GM18951 (cell line): ENCODE data around the gene NRDC.

Experiments used
- POLR2A ChIP-seq: IDR thresholded peaks from 4 replicates; pipeline ENCODE4 v1.6.1; 2011; ENCODE audit warnings: mild to moderate bottlenecking; ENCODE audit not compliant: insufficient read length, insufficient read depth; ENCODE audit errors: extremely low read depth
- in situ Hi-C: fragments of 300-500 bp; cut with MboI; formaldehyde crosslinking; loops from one replicate; pipeline ENCODE4 v1.12.0; 2022; ENCODE audit warnings: low sequenced_read_pairs, mixed read lengths, inconsistent platforms; ENCODE audit not compliant: unreplicated experiment

Gene NRDC

DNA sequence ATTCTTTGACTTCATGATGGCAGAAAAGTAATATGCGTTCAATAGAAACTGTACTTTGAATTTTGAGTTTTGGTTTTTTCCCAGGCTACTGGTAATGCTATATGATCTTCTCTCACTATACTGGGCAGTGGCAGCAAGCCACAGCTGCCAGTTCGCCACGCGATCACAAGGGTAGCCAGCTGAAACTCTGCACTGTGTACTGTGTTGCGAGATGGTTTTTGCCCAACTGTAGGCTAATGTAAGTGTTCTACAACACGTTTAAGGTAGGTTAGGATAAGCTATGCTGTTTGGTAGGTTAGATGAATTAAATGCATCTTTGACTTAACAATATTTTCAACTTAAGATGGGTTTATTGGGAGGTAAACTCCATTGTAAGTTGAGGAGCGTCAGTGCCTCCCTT, 123.1 kb downstream of the NRDC start:
- in situ Hi-C loops = no loop called here
- TF ChIP-seq POLR2A = no peak

DNA sequence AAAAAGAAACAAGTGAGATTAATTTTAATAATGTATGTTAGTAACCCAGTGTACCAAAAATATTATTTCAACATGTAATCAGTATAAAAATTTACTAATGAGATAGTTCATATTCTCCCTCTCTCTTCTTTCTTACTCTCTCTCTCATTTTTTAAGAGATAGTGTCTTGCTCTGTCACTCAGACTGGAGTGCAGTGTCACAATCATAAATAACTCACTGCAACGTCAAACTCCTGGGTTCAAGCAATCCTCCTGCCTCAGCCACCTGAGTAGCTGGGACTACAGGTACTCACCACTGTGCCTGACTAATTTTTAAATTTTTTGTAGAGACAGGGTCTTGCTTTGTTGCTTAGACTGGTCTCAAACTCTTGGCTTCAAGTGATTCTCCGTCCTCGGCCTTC, 123.9 kb downstream of the NRDC start:
- TF ChIP-seq POLR2A = no peak
- in situ Hi-C loops = no loop called here

DNA sequence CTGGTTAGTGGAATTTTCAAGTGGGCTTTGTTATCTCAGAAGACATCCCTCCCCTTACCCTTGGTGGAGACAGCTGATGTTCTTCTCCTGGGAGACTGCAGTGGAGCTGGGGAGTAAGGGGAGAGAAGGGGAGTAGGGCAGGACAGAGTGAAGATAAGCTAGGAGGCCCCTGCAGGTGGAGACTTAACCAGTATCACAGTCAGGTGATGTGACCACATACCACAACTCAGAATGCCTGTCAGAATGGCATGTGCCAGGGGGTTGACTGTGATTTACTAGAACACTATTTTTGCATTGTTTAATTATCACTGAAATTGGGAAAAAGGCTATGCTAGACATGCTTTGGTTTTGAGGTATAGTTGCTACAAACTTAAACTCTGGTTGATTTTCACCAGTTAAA, 124.6 kb downstream of the NRDC start:
- in situ Hi-C loops = no loop called here
- no peak for TF ChIP-seq POLR2A

DNA sequence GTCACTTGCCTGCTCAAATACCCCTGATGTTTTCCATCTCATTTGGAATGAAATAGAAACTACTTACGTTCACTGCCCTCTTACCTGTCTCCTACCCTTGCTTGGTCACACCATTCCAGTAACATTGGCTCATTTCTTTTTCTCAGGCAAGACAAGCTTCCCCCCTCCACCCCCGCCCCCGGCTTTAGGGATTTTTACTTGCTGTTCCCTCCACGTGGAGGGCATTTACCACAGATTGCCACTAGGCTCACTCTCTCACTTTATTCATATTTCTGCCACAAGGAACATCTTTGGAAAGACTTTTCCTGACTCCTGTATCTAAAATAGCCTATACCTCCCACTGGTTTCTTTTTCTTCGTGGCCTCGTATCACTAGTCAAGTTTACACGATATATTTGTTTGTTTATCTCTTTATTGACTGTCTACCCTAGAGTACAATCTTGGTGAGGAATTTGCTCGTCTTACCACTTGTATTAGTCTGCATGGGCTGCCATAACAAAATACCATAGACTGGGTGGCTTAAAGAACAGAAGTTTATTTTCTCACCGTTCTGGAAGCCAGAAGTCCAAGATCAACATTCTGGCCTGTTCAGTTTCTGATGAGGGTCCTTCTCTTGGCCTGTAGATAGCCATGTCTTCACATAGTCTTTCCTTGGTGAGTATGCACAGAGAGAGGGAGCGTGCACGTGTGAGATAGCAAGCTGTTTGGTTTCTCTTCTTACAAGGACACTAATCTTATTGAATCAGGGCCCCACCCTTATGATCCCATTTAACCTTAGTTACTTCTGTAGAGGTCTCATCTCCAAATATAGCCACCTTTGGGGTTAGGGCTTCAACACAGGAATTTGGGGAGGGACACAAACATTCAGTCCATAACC, 126.2 kb downstream of the NRDC start:
- no peak for TF ChIP-seq POLR2A
- in situ Hi-C loops = no loop called here

DNA sequence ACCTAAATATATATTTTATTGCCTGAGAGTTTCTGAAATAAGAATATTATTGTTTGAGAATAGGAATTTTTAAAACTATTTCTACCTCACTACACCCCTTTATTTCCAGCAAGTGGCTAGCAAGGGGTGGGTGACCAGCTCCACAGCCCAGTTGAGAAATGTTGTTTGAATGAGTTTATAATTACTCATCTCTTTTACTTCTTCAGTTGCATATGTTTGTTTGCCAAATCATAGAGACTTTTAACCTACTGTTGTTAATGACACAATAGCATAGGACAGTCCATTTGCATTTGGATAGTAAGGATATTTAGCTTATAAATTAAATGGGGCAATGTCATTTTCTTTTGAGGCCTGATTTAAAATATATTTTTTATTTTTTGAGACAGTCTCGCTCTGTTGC, 127.8 kb downstream of the NRDC start:
- in situ Hi-C loops = no loop called here
- TF ChIP-seq POLR2A = no peak

DNA sequence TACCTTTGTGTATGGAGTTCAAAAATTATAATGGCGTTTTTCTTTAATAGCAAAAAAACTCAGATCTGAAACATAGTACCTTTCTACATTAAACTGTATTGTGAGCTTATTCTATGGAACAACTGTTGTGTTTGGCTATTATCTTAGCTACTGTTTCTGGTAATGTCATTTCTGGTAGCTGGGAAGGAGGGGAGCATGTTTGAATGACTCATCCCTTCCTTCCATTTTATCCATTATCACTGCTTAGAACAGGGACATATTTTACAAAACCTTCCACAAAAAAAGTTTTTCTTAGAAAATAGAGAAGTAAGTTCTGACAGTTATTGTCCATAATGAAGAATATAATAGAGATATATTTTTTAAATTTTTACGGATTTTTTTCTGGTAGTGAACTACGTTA, 128.3 kb downstream of the NRDC start:
- in situ Hi-C loops = no loop called here
- no peak for TF ChIP-seq POLR2A

DNA sequence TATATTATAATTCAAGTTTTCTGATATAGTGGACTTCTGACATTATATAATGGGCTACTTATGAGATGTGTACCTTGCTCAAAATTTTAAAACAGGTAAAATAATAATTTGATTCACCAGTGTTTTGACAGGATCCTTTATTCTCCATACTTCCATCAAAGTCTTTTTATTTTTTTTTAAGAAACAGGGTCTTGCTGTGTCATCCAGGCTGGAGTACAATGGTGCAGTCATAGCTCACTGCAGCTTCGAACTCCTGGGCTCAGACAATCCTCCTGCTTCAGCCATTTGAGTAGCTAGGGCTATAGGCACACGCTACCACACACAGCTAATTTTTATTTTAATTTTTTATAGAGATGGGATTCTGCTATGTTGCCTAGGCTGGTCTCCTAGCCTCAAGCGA, 129.4 kb downstream of the NRDC start:
- in situ Hi-C loops = no loop called here

DNA sequence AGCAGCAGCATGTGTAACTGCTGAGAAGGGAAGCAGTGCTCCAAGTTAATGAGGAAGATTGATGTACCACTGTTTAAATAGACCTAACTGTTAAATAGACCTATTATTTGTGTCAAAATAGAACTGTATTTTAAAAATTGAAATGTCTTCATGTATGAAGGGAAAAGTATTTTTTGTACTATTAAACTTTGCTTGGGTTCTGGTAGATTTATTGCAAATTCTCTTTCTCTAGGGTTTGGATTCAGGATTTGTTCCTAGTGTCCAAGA, 133.3 kb downstream of the NRDC start:
- TF ChIP-seq POLR2A = no peak
- in situ Hi-C loops = no loop called here

More for the DNA sequence above, 129.4 kb downstream of the NRDC start:
- no peak for TF ChIP-seq POLR2A

DNA sequence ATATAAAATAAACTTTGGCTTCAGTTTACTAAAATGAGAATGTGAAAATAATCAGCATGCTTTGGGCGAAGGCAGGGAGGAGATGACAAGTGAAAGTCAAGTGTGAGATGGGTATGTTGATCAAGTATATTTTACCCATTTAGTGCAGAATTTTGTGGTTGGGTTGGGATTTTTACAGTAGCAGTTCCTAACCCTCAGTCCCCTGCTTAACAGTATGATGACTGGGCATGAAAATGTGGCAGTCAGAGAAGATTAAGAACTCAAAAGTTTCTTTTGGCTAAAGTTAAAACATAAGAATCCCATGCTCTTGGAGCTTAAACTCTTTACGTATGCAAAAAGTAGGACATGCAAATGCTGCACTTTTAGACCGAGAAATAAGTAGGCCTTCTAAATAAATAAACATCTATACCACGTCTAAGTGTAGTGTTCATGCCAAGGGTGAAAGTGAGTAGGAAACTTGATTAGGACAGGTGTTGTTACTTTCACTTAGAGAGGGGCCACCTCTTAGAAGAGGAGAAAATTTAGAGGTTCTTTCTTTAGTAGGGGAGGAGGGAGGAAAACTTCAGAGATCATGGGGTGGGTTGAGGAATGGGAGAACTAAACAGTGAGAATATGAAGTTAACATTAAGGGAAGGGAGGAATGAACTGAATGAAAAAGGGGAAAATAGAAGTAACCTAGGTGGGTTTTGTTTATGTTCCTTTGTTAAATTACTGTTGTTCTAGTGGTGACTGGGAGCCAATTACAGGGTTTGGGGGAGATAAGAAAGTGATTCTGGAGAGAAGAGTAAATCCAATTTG, 133.8 kb downstream of the NRDC start:
- in situ Hi-C loops = no loop called here
- TF ChIP-seq POLR2A = no peak

DNA sequence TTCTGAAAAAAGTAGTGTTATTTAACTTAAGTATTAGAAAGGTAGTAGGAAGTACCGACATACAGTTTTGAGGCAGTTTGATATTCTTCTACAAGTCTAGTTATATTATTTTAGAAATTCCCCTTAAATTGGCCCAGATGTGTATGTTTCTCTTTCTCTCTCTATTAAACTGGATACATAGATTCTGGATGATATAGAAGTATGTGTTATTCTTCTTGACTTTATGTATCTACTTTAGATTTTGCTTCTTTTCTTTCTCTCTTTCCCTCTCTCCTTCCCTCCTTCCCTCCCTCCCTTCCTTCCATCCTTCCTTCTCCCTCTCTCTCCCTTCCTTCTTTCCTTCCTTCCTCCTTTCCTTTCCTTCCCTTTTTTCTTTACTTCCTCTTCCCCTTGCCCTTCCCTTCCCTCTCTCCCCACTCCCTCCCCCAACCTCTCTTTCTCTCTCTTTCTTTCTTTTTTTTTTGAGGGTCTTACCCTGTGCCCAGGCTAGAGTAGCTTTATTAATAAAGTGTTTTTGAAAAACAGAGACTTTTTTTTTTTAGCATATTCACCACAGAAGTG, 137.3 kb downstream of the NRDC start:
- in situ Hi-C loops = no loop called here
- TF ChIP-seq POLR2A = no peak

DNA sequence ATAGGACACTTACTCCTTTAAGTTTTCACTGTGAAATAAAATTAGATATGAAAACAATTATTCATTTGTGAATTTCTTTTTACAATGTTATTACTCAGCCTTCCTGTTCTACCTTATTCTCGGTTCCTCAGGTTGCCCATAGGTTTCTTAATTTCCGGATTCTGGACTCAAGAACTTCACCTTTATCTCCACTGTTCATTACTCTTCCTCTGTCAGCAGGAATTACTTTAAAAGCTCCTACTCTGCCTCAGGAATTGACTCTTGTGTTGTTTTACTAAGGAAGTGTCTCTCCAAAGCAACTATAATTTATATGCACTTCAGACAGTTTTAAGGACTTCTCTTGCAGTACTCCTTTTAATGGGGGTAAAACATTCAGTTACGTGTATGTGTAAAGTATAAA, 137.9 kb downstream of the NRDC start:
- in situ Hi-C loops = no loop called here

More for the DNA sequence above, 137.9 kb downstream of the NRDC start:
- TF ChIP-seq POLR2A = no peak
